ENCODE results near the gene FMO3.

Gene FMO3

DNA sequence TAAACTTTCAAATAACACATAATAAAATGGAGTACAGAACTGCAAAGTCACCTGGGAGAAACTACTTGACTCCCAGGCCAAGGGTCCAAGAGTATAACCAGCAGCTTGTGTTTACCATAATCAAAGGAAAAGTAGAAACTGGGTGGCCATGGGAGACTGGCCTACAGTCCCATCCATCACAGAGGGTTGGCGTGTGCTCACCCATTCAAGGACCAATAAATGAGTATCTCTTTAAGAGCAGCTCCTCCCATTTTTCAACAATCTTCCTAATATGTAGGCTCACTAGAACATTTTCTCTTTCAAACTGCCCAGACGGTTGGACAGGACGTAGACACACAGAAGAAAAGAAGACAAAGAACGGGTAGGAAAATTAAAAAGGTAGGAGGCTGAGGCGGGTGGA, at the start of gene FMO3:
FMO3 (plus strand) TSS at position 302 of the 400 bp plus-strand sequence. CDS start 1,754 bp downstream, outside the sequence.
- no peak for DNase-seq (ENCODE audit: low read depth in 2 of 2, low spot score in 1 of 2)

DNA sequence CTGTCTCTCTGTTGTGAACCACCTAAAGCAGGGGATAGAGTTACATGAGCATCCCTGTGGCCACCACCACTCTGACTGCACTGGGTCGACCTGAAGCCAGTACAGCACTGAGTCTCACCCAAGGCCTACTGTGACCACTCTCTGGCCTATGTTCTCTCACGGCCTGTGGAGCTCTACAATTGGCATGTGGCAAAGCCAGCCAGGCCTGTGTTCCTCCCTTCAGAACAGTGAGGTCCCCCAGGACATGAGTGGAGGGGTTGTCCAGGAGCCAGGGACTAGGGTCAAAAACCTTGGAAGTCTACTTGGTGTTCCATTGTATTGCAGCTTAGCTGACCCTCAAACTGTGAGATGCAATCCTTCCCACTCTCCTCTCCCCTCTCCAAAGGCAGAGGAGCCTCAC, 42.7 kb upstream of the FMO3 start:
- DNase-seq (ENCODE audit: low read depth in 2 of 2, low spot score in 1 of 2) = no peak

DNA sequence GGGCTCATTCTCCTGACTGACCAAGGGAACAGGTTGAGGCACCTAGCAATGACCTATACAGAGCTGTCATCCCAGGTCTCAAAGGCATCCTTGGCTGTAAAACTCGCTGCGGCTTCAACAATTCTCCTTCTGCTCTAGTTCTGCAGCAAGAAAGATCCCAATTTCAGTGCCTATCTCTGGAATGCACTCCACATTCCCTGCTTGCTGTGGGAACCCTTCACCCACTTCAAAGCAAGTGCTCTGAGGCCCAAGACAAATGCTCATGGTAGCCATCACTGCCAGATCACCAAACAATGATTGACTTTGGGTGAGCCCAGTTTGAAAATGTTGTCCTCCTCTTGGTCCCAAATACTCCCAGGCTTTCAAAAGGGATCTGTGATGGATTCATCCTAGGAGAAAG, 37.7 kb upstream of the FMO3 start:
- no peak for DNase-seq (ENCODE audit: low read depth in 2 of 2, low spot score in 1 of 2)

DNA sequence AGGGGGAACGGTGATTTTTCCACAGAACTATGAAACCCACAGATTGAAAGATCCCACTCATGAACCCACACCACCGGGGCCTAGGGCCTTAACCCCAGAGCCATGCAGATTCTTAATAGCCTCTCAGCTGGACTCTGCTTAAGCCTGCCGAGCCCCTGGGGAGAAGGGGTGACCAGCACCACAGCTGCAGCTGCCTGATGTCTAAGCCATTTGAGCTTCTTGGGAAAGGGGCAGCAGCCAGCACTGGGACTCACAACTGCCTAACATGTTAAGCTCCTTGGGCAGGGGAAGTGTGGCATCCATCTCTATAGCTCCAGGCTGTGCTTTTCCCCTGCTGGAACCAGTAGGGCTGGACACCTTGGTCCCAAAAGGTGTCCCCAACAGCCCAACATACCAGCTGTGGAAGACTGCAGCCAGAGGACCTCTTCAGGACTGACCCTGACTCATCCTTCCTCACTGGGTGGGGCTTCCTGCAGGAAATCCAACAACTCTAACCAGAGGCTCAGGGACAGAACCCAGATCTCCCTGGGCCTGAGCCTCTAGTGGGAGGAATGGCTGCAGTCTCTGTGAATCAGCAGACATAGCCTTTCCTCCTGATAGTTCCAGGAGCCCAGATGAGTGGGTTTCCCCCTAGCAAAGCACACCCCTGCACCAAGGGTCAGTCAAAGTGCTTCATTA, 34.6 kb upstream of the FMO3 start:
- DNase-seq (ENCODE audit: low read depth in 2 of 2, low spot score in 1 of 2) = no peak

- no peak for DNase-seq (ENCODE audit: low read depth in 2 of 2, low spot score in 1 of 2)
Measured at GRCh38 chr1:171061425-171062143, 29.1 kb upstream of the FMO3 start.

- no peak for DNase-seq (ENCODE audit: low read depth in 2 of 2, low spot score in 1 of 2)
Measured at GRCh38 chr1:171062902-171063301, 27.8 kb upstream of the FMO3 start.

DNA sequence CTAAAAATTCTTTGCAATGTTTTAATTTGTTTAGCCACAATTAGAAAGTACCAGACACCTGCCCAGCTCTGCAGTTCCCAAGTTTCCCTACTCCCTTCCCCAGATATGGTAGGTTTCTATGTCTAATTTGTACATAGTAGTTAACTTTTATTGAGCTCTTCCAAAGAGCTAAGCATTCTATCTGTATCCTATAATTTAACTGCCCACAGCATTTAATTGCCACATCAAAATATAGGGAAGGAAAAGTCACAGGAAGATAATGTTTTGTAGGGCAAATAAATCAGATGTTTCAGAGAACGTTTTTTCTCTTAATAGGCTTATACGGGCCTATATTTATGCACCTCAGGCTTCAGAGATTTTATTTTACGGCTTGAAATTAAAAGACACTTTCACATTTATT, 15.7 kb upstream of the FMO3 start:
- no peak for DNase-seq (ENCODE audit: low read depth in 2 of 2, low spot score in 1 of 2)

- DNase-seq (ENCODE audit: low read depth in 2 of 2, low spot score in 1 of 2) = no peak
Measured at GRCh38 chr1:171081314-171081753, 9.4 kb upstream of the FMO3 start.

DNA sequence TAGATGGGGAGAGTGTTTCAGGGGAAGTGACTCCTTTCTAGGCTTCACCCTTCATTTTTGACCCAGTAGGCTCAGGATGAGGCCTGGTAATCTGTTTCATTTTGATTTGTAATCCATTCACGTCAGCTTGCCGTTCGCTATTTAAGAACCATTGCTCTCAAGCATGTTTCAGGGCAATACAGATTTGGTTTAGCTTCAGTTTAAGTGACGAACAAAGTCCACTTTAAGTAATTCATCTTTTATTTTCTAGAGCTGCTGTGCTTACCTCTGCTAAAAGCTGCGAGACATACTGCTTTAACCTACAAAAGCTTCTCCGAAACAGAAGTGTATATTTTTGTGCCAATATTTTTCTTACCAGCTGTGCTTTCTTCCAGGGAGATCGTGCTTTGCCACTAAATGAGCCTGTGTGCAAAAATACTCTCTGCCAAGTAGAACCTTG, 8.9 kb upstream of the FMO3 start:
- DNase-seq (ENCODE audit: low read depth in 2 of 2, low spot score in 1 of 2) = no peak

DNA sequence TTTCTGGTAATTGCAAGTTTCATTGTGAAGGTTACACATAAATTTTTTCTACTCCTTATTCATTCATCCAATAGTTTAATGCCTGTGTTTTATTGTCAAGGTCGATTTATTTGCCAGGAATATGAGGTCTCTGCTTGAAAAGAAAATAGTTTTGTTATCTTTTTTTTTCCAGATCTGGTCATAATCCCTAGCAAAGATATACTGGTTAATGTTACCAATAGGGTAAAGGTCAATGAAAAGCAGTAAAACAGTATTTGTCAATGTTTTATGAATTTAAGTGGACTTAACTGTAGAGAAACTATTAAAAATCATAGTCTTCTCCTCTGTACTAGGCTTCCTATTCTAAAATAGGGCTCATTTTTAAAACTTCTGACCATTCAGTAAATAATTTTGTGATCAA, 8.1 kb upstream of the FMO3 start:
- no peak for DNase-seq (ENCODE audit: low read depth in 2 of 2, low spot score in 1 of 2)

DNA sequence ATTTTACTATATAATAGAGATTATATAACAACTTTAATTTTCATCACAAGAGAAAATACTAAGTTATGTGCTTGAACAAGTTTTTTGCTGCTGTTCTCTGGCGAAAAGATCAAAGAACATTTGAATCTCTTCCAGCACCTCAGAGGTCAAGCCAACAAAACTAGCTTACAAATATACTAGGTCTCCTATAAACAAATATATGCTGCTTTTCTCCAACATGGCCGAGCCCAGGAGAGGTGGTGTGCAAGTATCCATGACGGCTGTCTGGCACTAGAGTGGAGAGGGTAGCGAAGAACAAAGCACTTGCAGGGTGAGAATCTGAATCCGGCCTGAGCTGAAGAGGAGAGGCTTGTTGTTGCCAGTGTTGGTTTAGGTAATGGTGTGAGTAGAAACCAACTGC, 7.5 kb upstream of the FMO3 start:
- no peak for DNase-seq (ENCODE audit: low read depth in 2 of 2, low spot score in 1 of 2)

DNA sequence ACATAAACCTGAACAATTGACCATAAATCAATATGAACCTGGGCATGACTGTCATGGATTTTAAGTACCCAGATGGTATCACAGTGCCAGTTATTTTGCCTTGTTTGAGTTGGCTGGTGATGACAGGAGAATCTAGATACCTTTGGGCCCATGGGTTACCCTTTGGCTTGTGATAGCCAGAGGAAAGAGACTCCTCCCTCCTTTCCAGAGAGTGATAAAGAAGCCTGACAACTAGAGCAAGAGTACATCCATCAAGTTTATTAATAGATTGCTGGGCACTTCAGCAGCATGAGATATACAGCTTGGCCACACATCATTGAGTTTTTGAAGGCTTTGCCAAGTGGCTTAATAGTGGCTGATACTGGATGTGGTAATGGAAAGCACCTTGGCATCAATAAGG, 6.6 kb upstream of the FMO3 start:
- DNase-seq (ENCODE audit: low read depth in 2 of 2, low spot score in 1 of 2) = no peak

DNA sequence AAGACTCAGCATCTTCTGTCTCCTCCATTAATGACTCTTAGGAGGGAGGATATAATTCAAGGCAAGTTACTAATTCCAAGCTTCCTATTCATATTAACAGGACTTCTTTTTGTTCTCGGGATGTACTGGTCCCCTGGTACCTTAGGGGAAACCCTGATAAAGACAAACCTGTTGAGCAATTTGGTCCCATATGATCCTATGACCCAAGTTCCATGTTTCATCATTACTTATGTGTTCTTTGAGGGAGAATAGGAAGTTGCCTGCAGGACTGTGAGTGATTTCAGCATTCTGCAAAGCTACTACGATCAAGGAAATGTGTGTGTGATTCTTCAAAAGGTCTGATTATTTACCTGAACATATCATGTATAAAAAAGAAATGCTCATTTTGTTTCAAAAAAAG, 5.8 kb upstream of the FMO3 start:
- DNase-seq (ENCODE audit: low read depth in 2 of 2, low spot score in 1 of 2) = no peak

GRCh38 chr1:171087896-171088295, 2.8 kb upstream of the FMO3 start:
- DNase-seq (ENCODE audit: low read depth in 2 of 2, low spot score in 1 of 2) = no peak

- DNase-seq (ENCODE audit: low read depth in 2 of 2, low spot score in 1 of 2) = no peak
Measured at GRCh38 chr1:171103862-171104261, 13.2 kb downstream of the FMO3 start.

DNA sequence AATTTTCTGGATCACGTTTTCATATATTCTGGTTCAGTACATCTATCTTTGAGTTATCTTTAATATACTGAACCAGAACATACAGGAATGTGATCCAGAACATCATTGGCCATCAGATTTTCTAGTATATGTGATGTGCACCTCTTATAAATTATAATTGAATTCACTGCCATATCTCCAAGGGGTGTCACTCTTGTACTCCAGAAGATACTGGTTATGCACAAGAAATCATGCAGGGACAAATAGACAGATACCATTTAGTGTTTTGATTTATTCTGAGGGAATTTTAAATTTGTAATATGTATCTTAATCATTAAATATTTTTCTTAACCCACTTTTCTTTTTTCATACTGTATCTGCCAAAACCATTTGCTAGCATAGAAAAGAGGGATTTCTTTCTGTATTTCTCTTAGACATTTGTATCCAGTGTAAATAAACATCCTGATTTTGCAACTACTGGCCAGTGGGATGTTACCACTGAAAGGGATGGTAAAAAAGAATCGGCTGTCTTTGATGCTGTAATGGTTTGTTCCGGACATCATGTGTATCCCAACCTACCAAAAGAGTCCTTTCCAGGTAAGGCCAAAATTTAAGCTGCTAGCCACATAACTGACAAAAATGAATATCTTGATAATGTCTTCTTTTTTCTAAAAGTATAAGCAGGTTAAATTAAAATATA, 16.7 kb downstream of the FMO3 start:
- no peak for DNase-seq (ENCODE audit: low read depth in 2 of 2, low spot score in 1 of 2)

DNA sequence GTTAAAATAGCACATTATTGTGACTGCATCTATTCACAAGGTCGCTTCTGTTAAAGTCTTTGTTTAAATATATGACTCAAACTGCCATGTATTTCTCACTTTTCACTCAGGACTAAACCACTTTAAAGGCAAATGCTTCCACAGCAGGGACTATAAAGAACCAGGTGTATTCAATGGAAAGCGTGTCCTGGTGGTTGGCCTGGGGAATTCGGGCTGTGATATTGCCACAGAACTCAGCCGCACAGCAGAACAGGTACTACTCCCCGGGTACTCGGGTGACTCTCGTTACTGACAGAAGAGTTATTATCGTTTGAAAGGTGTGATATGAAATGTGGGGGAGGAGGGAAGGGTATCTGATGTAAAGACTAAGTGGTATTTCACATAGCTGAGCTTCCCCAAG, 17.3 kb downstream of the FMO3 start:
- DNase-seq (ENCODE audit: low read depth in 2 of 2, low spot score in 1 of 2) = no peak

DNA sequence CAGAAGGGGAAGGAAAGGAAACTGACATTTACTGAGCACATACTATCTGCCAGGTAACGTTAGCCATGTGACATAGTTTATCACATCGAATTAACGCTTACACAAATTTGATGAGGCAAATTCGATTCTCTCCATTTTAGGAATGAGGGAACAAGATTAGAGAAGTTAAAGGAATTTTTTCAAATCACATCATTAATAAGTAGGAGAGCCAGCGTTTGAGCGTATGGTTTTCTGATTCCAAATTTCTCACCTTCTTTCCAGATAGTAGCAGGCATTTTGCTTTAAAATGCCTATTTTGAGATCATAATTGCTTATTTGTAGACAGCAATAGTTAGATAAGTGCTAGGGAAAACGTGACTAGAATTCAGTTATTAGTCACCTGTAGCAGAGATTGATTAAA, 19.3 kb downstream of the FMO3 start:
- no peak for DNase-seq (ENCODE audit: low read depth in 2 of 2, low spot score in 1 of 2)

DNA sequence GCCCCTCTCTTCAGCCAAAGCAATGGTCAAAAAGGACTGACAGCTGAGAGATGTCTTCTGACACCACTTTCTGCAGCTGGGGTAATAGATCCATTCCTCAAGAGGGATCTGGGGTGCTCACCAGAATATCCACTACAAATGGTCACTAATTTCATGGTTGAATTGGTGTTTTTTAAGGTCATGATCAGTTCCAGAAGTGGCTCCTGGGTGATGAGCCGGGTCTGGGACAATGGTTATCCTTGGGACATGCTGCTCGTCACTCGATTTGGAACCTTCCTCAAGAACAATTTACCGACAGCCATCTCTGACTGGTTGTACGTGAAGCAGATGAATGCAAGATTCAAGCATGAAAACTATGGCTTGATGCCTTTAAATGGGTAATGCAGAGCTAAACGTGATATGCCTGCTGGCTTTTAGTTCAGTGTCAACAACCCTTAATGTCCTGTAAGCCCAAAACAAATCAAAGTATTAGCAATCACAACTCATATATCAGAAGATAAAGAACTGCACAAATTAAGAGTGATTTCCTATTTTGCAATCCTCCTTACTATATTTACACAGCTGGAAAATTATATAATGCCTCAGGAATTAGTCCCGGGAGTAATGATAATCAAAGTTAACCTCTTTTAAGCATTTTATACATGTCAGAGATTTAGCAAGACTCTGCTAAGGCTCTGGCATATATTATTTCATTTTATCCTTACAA, 20.1 kb downstream of the FMO3 start:
- no peak for DNase-seq (ENCODE audit: low read depth in 2 of 2, low spot score in 1 of 2)

DNA sequence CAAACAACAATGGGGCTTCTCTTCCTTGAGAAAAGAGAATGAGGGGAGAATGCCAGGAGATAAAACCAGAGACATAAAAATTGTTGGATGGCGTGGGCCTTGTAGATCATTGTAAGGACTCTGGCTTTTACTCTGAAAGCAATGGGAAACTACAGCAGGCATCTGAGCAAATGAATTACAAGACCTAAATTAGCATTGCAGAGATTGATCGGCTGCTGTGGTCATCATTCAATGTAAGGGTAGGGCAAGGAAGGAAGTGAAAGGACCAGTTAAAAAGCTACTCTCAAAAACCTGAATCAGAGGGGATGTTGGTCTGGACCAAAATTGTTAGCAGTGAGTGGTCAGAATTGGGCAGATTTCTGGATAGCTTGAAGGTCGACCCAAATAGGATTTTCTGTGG, 21.4 kb downstream of the FMO3 start:
- DNase-seq (ENCODE audit: low read depth in 2 of 2, low spot score in 1 of 2) = no peak

DNA sequence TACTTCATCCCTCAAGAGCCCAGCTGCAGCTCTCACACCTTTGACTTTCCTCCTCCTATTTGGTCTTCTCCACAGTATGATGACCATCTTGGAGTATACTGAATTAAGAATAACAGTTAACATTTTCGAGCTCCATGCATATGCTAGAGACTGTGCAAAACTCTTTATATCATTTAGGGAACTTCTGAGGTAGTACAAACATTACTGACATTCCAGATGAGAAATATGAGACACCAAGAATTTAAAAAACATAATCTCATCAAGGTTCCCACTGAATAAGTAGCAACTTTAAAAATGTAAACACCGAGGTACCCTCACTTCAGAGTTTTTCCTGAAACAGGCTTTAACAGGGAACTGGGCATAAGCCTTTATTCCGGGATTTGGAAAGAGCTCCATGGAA, 22.7 kb downstream of the FMO3 start:
- no peak for DNase-seq (ENCODE audit: low read depth in 2 of 2, low spot score in 1 of 2)

All from stimulated activated CD8-positive, alpha-beta memory T cell treated with anti-CD3 and anti-CD28 coated beads, Interleukin-4, amount 100 ng/mL, for 1 hour (primary cell).